Inflammatory macrophage treated with lipopolysaccharide for 4 hours (primary cell): ENCODE measurements around the gene C11orf98.
"Not testable (repeated sequence)": the region's sequence is repeated elsewhere in the genome, so short reads cannot be mapped to it uniquely, and the experiment has no call there.

ENCODE experiments used
- DNase-seq: peaks from one replicate; pipeline ENCODE4 v3.0.0-alpha.2; 2020

Gene C11orf98

DNA sequence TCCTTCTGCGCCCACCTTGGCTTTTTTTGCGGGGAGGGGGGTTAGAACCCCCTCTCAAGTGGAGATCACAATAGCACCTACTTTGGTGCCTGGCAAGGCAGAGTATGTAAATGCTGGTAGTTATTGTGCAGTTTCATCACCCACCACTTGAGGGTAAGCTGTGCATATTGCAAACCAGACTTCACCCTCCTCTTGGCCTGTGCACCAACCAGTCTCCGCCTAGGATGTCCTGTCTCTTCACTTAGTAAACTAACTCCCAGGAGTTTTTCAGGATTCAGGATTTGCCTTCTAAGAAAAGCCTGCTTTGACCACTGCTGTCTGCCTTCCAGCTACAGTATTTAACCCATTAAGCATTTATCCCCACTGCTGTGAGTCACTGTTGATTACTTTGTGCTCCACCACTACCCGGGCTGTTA lies 15.8 kb upstream of the C11orf98 start:
- peak; percentile 57 for DNase-seq

DNA sequence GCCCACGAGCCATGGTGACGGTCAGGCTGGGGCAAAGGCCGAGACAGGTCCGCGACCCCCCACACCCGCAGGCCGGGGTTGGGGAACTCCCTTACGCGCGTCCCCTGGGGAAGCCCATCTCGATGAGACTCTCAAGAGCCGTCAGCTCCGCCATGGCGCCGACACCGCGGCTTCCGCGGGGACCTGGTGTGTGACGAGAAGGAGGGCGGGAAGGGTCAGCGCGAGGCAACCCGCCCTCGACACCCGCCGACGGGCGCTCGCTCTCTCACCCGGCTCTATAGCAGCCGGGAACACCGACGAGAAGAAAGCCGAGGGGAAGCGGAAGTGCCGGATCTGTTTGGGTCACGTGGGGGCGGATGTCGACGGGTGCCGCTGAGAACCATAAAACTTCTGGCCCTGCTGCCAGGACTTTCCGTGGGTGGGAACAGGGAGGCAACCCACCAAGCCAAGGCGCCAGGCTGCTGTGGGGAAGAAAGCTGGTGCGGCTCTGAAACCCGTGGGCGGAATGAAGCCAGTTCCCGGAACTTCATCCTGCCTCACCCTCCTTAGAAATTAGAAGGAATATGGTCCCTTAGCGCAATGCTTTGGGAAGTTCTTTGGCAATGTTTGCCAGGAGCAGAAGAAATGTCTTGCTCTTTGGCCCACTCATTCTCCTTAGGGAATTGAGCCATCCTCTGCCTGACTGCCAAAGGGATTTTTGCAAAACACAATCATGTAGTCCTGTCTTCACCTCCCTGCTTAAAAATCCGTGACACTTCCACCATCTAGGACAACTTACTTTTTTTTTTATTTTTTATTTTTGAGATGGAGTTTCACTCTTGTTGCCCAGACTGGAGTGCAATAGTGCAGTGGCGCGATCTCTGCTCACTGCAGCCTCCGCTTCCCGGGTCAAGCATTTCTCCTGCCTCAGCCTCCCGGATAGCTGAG lies 14.0 kb upstream of the C11orf98 start, which contains the start of gene UBXN1:
Gene UBXN1, minus strand, starts transcription at position 304 of the 927 bp plus-strand sequence. Its CDS starts 150 bp downstream, at position 154.
- peak; percentile 96 for DNase-seq

DNA sequence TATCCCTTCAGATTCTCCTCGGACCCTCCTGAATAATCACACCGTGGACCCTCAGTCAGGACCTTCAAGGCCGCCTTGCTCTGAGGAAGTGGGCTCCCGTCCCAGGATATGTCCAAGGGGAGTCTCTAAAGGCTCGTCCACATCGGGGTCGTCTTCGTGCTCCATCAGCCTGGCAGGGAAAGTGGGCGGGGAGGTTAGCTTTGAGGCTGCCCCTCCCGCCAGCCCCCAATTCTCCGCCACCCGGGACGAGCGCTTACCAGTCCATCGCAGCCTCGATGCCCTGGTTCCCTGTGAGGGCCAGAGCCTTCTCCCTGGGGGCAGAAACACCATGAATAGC lies 13.4 kb upstream of the C11orf98 start:
- DNase-seq = no peak

DNA sequence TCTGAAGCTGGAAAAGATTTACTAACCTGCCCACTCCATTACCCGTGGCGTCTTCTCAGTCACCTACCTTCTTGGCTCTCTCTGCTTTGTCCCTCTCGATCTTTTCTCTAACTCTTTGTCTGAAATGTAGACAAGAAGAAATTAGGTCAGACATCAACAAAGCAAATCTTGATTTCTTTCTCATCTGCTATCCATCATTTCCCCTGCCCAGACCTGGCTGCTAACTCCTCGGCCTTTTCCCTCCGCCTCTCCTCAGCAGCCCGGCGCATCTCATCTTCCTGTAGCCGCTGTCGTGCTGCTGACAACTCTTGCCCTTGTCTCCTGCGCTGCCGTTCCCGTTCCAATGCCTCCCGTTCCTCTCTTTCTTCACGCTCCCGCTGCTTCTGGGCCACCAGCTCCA lies 12.7 kb upstream of the C11orf98 start:
- no peak for DNase-seq

DNA sequence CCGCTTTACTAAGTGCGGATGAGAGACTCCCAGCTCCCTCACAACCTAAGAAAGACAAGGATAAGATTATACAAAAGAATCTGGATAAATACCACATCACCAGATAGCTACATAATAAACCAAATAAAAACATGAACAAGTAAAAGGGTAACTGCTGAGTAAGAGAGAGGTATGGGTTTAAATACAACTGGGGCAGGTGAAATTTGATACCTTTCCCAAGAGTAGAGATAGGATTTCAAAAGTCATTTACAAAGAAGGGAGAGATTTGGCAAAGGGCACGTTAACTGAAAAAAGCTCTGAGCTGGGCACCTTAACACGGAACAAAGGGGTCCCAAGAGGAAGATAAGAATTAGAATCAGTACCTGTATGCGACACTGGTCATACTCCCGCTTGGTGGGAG lies 12.1 kb upstream of the C11orf98 start:
- no peak for DNase-seq

DNA sequence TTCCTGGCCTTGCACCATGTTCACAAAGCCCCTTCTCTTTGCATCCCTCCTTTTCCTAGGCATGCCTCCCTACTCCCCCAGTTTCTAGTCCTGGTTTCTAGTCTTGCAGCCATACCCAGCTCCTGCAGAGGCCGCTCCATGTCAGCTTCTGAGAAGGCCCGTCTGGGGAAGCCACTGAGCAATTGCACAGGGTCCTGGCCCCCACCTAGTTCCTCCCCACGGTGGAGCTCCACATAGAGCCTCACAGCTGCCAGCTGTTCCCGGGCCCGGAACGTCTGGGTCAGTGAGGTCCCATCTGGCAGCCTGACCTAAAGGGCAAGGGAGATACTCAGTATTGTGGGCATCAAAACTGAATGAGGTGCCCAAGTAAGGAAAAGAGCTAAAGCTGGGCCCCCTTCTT lies 11.7 kb upstream of the C11orf98 start:
- DNase-seq = no peak

DNA sequence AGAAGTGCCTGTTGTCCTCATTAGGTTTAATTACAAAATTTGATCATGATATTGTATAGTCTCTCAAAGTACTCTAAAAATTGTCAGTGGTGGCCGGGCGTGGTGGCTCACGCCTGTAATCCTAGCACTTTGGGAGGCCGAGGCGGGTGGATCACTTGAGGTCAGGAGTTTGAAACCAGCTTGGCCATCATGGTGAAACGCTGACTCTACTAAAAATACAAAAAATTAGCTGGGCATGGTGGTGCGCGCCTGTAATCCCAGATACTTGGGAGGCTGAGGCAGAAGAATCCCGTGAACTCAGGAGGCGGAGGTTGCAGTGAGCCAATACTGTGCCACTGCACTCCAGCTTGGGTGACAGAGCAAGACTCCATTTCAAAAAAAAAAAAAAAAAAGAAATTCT lies 10.4 kb upstream of the C11orf98 start:
- not testable (repeated sequence) for DNase-seq

DNA sequence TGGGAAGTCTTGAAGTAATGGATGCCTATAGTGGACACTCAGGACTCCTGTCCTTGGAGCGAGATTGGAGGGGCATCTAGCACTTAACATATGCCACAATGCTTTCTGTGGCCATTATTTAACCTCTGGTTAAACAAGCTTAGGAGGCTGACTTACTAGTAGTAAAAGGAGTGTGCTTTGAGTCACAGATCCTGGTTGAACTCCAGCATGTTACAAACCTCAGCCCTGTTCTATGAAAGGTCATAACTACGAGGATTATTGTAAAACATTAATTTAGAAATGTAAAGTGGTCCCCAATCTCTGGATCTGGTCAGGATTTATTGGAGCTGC lies 8.2 kb upstream of the C11orf98 start:
- no peak for DNase-seq

DNA sequence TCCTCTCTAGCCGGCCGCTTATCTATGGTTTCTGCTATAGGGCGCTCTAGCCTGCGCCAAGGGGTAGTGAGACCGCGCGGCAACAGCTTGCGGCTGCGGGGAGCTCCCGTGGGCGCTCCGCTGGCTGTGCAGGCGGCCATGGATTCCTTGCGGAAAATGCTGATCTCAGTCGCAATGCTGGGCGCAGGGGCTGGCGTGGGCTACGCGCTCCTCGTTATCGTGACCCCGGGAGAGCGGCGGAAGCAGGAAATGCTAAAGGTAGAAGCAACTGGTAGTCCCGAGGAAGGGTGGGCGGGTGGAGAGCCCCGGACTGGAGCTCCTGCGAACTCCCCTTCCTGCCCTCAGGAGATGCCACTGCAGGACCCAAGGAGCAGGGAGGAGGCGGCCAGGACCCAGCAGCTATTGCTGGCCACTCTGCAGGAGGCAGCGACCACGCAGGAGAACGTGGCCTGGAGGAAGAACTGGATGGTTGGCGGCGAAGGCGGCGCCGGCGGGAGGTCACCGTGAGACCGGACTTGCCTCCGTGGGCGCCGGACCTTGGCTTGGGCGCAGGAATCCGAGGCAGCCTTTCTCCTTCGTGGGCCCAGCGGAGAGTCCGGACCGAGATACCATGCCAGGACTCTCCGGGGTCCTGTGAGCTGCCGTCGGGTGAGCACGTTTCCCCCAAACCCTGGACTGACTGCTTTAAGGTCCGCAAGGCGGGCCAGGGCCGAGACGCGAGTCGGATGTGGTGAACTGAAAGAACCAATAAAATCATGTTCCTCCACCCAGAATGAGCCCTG lies 6.8 kb upstream of the C11orf98 start, which contains the start of the genes LBHD1 and UQCC3:
Gene LBHD1, minus strand, starts transcription at position 660 of the 782 bp plus-strand sequence. CDS start 2,236 bp downstream, outside the sequence.
Gene UQCC3, plus strand, starts transcription at position 66 of the 782 bp plus-strand sequence. Its CDS starts 73 bp downstream, at position 139.
- peak; percentile 84 for DNase-seq

DNA sequence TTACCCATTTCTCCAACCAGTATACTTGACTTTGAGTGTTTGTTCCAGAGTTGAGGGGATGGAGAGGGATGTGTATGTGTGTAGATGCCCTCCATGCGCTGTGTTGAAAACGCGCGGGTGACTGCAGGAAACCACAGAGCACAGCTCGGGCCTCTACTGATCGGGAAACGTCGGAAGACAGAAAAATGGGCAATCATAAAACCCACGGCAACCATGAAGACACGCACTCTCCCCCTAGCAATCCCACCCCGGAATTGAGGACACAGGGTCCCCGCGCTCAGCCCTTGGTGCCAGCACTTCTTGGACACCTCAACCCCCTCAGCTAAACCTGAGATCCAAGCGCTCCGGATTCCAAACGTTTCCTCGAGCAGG lies 6.2 kb upstream of the C11orf98 start:
- no peak for DNase-seq

DNA sequence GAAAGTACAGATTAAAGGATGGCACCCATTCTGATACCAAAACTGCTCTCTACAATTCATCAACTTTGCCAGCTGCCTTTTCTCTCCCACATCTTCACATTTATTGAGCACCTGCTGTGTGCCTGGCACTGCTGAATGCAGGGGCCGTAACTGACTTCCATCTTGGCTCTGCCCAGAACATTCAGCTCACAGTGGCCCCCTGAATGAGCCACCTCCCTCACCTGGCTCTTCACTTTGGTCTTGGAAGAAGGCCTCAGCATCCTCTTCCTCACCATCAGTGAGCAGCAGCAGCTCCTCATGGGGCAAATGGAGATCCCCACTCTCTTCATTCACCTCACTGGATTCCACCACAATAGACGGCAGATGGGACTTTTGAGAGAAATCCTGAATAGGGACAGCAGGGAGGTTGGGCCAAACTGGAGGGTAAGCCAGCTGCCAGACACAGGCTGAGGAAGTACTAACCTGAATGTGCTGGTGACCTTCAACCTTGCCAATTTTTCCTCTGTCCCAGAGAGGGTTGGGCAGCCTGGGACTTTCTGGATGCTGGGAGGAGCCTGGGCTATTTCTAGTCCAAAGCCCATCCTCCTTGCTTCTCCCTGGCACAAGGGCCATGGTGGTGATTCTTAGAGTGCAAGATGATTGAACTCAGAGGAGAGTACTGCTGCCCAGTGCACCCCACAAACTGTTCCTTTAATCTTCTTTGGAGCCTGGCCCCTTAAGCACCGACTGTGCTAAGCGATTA lies 4.6 kb upstream of the C11orf98 start:
- DNase-seq = no peak

DNA sequence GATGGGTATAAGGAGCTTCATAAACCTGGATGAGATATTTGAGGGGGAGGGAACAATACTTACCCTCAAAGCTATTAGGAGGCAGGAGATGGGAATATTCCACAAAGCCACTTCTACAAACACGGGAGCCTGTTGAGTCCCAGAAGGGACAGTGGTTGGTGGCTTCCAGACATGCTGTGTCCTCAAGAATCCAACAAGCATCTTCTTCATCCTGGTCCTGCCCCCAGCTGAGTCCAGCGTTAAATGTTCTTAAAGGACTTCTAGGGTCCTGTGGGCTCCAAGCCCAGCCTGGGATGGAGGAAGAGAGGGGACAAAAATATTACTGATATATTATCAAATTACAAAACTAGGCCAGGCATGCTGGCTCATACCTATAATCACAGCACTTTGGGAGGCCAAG lies 2.5 kb upstream of the C11orf98 start:
- no peak for DNase-seq

DNA sequence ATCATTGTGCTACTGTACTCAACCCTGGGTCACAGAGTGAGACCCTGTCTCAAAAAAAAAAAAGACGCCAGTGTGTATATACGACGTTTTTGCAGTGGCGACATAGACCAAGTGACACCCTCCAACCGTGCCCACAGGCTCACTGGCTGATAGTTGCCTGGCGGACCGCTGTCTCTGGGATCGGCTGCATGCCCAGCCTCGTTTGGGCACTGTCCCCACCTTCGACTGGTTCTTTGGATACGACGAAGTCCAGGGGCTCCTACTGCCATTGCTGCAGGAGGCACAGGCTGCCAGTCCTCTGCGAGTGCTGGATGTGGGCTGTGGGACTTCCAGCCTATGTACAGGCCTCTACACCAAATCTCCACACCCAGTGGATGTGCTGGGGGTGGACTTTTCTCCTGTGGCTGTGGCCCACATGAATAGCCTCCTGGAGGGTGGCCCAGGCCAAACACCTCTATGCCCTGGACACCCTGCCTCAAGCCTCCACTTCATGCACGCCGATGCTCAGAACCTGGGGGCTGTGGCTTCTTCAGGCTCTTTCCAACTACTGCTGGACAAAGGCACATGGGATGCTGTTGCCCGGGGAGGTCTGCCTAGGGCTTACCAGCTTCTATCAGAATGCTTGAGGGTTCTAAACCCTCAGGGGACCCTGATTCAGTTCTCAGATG lies 1.4 kb upstream of the C11orf98 start:
- no peak for DNase-seq

DNA sequence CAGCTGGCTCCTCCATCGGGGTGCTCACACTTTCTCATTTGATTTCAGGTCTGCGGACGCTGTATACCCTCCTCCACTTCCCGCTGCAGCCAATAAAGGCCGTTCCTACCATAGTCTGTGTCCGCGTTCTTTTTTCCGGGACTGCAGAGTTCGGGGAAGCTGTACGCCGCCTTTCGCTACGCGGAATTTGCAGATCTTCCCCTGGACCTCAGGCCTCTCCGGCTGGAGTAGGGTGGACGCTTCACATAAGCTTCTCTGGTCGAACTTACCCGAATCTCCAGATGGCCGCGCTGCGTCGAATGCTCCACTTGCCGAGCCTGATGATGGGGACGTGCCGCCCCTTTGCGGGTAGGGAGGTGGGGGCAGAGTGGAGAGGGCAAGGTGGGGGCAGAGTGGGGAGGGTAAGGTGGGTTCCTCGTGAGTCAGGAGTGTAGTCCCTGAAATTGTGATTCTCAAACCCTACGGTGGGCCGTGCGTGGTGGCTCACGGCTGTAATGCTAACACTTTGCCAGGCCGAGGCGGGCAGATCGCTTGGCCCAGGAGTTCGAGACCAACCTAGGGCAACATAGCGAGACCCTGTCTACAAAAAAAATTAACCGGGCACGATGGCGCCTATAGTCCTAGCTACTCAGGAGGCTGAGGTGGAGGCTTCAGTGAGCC lies 719 bp upstream of the C11orf98 start:
- DNase-seq = peak; percentile 61

DNA sequence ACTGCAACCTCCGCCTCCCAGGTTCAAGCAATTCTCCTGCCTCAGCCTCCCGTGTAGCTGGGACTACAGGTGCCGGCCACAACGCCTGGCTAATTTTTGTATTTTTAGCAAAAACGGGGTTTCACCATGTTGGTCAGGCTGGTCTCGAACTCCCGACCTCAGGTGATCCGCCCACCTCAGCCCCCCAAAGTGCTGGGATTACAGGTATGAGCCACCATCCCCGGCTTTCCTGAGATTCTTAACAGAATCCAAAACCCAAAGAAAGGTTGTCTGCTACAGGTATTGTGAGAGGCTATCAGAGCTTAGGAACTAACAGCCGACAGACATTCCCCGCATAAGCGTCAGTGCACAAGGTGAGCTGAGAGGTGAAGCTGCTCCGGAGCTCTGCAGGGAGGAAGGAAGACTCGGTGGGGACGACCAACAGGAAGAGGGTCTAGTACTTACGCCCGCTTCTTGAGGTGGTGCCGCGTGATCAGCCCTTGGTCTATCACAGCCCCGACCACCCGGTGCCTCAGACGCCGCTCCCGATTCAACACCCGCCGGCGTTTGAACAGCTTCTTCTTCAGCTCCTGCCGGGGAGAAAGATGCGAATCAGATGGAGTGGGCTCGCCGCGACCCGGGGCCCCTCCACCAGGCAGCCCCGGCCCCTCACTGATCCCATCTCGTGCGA lies 470 bp downstream of the C11orf98 start:
- peak; percentile 35 for DNase-seq

DNA sequence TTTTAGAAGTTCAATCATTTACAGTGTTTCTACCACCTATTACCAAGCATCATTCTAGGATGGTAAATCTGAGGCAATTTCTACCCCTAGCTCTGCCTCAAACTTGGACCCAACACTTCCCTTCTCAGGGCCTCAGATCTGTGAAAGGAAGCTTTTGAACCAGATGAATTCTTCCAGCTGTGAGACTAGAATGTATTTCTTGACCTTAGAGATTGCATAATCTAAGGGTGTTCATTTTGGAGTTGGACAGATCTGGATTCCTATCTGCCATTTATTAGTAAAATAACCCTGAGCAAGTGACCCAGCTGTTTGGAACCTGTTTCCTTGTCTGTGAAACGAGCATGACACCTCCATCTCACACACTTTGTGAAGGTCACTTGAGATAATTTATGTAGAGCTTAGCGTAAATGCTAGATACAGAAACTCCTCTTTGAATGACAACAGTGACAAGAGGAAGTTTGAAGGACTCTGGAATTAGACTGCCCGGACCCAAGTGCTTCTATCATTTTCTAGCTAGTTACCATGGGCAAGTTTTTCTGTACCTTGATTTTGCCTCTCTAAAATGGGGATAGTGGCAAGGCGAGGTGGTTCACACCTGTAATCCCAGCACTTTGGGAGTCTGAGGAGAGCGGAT lies 8.1 kb downstream of the C11orf98 start:
- DNase-seq = no peak

DNA sequence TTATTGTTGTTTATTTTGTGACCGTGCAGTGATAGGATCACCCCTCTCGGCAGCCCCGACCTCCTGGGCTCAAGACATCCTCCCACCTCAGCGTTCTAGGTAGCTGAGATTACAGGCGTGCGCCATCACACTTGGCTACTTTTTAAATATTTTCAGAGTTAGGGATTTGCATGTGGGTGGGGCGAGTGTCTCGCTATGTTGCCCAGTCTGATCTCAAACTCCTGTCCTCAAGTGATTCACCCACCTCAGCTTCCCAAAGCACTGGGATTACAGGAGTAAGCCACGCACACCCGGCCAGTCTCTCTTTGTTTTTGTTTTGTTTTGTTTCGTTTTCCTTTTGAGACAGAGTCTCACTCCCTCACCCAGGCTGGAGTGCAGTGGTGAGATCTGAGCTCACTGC lies 10.7 kb downstream of the C11orf98 start:
- no peak for DNase-seq

DNA sequence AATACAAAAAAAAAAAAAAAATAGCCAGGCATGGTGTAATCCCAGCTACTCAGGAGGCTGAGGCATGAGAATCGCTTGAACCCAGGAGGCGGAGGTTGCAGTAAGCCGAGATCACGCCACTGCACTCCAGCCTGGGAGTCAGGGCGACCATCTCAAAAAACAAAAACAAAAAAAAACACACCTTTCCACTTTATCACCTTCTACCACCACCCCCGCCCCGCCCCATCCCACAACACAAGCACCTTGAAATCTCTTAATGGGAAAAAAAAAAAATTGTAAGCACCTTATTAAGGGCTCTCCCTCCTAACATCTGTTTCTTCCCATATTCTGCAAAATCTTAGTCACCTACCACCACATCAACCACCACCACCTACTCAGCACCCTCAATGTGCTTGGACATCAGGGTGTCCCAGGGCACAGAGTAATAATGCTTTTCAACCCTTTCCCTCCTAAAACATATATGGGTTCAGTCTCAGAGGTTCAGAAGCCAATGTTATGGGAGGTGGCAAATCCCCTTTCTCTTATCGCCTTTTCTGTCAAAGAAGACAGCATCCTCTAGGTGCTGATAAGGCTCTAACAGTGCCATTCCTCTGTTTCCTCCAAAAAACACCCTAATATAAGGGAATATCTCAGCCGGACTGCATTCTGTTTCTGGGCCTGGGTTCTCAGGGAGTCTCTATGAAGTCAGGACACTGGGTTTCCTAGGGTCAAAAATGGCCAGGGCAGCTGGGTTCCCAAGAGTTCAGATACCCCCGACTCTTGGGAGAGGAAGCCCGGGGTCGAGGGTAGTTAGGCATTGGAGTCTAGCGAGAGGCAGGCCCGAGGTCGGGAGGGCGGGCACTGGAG lies 12.6 kb downstream of the C11orf98 start:
- no peak for DNase-seq

DNA sequence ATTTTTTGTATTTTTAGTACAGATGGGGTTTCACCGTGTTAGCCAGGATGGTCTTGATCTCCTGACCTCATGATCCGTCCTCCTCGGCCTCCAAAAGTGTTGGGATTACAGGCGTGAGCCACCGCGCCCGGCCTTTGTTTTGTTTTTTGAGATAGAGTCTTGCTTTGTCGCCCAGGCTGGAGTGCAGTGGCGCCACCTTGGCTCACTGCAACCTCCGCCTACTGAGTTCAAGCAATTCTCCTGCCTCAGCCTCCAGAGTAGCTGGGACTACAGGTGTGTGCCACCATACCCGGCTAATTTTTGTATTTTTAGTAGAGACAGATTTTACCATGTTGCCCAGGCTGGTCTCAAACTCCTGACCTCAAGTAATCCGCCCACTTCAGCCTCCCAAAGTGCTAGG lies 14.7 kb downstream of the C11orf98 start:
- not testable (repeated sequence) for DNase-seq

DNA sequence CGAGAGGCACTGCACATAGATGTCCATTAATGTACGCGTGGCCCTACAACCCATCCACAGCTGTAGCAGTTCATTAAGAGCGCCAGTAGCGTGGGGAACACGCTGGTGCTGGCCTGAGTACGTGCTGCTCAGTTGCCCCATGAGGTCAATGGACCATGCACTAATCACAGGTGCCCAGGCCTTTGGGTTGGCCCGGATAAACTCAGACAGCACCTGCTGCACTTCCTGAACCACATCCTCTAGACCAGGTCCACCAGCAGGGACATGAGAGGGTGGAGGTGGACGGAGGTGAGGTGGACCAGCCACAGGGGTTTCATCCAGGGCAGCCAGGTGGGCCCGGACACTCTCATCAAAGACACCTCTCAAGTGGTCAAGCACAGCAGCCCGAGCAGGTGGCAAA lies 15.5 kb downstream of the C11orf98 start:
- no peak for DNase-seq
